SHP77 (cell line): ENCODE data around the gene XRCC4.

Experiments used
- DNase-seq, 2 experiments: peaks; one replicate each; lab custom pipeline; 2025; lab: John Stamatoyannopoulos, UW

XRCC4 gene

GRCh38 chr5:83277154-83277553 is 199.8 kb downstream of the XRCC4 start:
- DNase-seq, result no peak

GRCh38 chr5:83277953-83278352 is 200.6 kb downstream of the XRCC4 start:
- DNase-seq, result no peak

- DNase-seq, result no peak
These were observed 203.8 kb downstream of the XRCC4 start for GRCh38 chr5:83281176-83281575.

GRCh38 chr5:83281658-83282057 is 204.3 kb downstream of the XRCC4 start:
- no peak for DNase-seq

GRCh38 chr5:83283761-83284160 is 206.4 kb downstream of the XRCC4 start:
- no peak for DNase-seq

- DNase-seq, result no peak
These were observed 208.5 kb downstream of the XRCC4 start for GRCh38 chr5:83285661-83286398.

- DNase-seq, result no peak
These were observed 216.9 kb downstream of the XRCC4 start for GRCh38 chr5:83294246-83294645.

- DNase-seq, result no peak
These were observed 222.0 kb downstream of the XRCC4 start for GRCh38 chr5:83299353-83299752.

- no peak for DNase-seq
These were observed 229.4 kb downstream of the XRCC4 start for GRCh38 chr5:83306572-83307241.

GRCh38 chr5:83312663-83313062 is 235.3 kb downstream of the XRCC4 start:
- no peak for DNase-seq

- DNase-seq, result no peak
These were observed 236.1 kb downstream of the XRCC4 start for GRCh38 chr5:83313436-83313835.

- no peak for DNase-seq
These were observed 244.2 kb downstream of the XRCC4 start for GRCh38 chr5:83321483-83322055.

- DNase-seq, result no peak
These were observed 245.1 kb downstream of the XRCC4 start for GRCh38 chr5:83322273-83322924.

- no peak for DNase-seq
These were observed 246.3 kb downstream of the XRCC4 start for GRCh38 chr5:83323557-83324180.

- DNase-seq, result no peak
These were observed 254.5 kb downstream of the XRCC4 start for GRCh38 chr5:83331842-83332241.

- DNase-seq, result no peak
These were observed 260.2 kb downstream of the XRCC4 start for GRCh38 chr5:83337453-83338035.

- DNase-seq, result no peak
These were observed 263.2 kb downstream of the XRCC4 start for GRCh38 chr5:83340511-83340918.

- no peak for DNase-seq
These were observed 264.5 kb downstream of the XRCC4 start for GRCh38 chr5:83341815-83342334.

GRCh38 chr5:83342465-83342864 is 265.1 kb downstream of the XRCC4 start:
- no peak for DNase-seq

- DNase-seq, result peak; percentile 11 to 21
These were observed 266.0 kb downstream of the XRCC4 start for GRCh38 chr5:83343299-83343698.

GRCh38 chr5:83345423-83345822 is 268.1 kb downstream of the XRCC4 start:
- DNase-seq, result peak; percentile 10 to 17
